Mesodermal cell (in vitro differentiated cells): Measurements from ENCODE around the gene HDGF.
A peak's percentile ranks its signal among the peaks of the same experiment; 100 is the strongest.

Source experiments
- H3K27ac ChIP-seq: 2 replicates; pipeline ENCODE4 v1.7.0; 2013; ENCODE audit warnings: mild to moderate bottlenecking, low read depth, low read length, moderate library complexity; ENCODE audit not compliant: severe bottlenecking
- H3K36me3 ChIP-seq: 2 replicates; pipeline ENCODE4 v1.7.1; 2013; ENCODE audit warnings: mild to moderate bottlenecking, low read length, moderate library complexity; ENCODE audit not compliant: control insufficient read depth, insufficient read depth
- H3K4me1 ChIP-seq: one replicate; pipeline ENCODE4 v1.7.1; 2013; ENCODE audit warnings: mild to moderate bottlenecking, low read length; ENCODE audit not compliant: insufficient read depth, control insufficient read depth, poor library complexity, severe bottlenecking
- H3K4me3 ChIP-seq: 2 replicates; pipeline ENCODE4 v1.7.0; 2013; ENCODE audit warnings: low read length, control low read depth, mild to moderate bottlenecking; ENCODE audit not compliant: insufficient read depth, poor library complexity, severe bottlenecking; ENCODE audit errors: extremely low read depth
- H3K9me3 ChIP-seq: 2 replicates; pipeline ENCODE4 v1.7.1; 2013; ENCODE audit warnings: mild to moderate bottlenecking, low read length, moderate library complexity; ENCODE audit not compliant: control insufficient read depth
- WGBS, 2 experiments: methylation state at CpG; one replicate each; pipeline ENCODE4 v1.1.5; 2013; ENCODE audit warnings: missing lambda C conversion rate in 2 of 2; ENCODE audit not compliant: insufficient coverage in 2 of 2; 5-methylcytosine and 5-hydroxymethylcytosine counted together

HDGF gene

GRCh38 chr1:156751757-156752481 lies 444 bp upstream of the HDGF start:
- WGBS, 2 experiments: 0% methylated on average over 33 to 48 of the region's 68 CpGs
- Histone ChIP-seq H3K36me3 (peaks cover 17% of the 10 kb centered on the region), H3K4me1 (peaks cover 28% of the 10 kb centered on the region), H3K9me3 (no peaks in the 10 kb centered on the region), H3K4me3 (peak overlapping the region; percentile 95), H3K27ac (peak overlapping the region; percentile 88)

- Histone ChIP-seq H3K9me3 (no peaks in the 10 kb centered on the region), H3K4me1 (peaks cover 37% of the 10 kb centered on the region), H3K36me3 (peaks cover 17% of the 10 kb centered on the region), H3K27ac (peak overlapping the region; percentile 88), H3K4me3 (peak overlapping the region; percentile 95)
- whole genome bisulfite sequencing, 2 experiments: 0% methylated on average over 21 to 30 of the region's 64 CpGs
Measured at GRCh38 chr1:156750711-156751450, 594 bp downstream of the HDGF start.

GRCh38 chr1:156750191-156750672 lies 1.2 kb downstream of the HDGF start:
- Histone ChIP-seq H3K9me3 (no peaks in the 10 kb centered on the region), H3K4me1 (peaks cover 38% of the 10 kb centered on the region), H3K4me3 (peak overlapping the region; percentile 95), H3K27ac (peak overlapping the region; percentile 88), H3K36me3 (peaks cover 24% of the 10 kb centered on the region)
- 7 to 9% methylated on average over 4 to 5 of the region's 5 CpGs for WGBS, 2 experiments

GRCh38 chr1:156749419-156750118 lies 1.9 kb downstream of the HDGF start:
- Histone ChIP-seq H3K27ac (peak overlapping the region; percentile 100), H3K4me1 (peaks cover 38% of the 10 kb centered on the region), H3K4me3 (peak overlapping the region; percentile 95), H3K36me3 (peaks cover 30% of the 10 kb centered on the region), H3K9me3 (no peaks in the 10 kb centered on the region)
- WGBS, 2 experiments: 60 to 81% methylated on average over 2 to 7 of the region's 8 CpGs

- WGBS, 2 experiments: 71 to 81% methylated on average over 7 of the region's 9 CpGs
- peaks cover 38% of the 10 kb centered on the region for H3K4me1 ChIP-seq
- H3K4me3 ChIP-seq: peak overlapping the region; percentile 95
Measured at GRCh38 chr1:156748670-156749418, 2.6 kb downstream of the HDGF start.

GRCh38 chr1:156747742-156748669 lies 3.5 kb downstream of the HDGF start:
- 32 to 34% methylated on average over 5 to 6 of the region's 8 CpGs for WGBS, 2 experiments
- no peaks in the 10 kb centered on the region for H3K9me3 ChIP-seq
- peak overlapping the region; percentile 95 for H3K4me3 ChIP-seq
- peak overlapping the region; percentile 100 for H3K27ac ChIP-seq
- peaks cover 38% of the 10 kb centered on the region for H3K4me1 ChIP-seq
- peaks cover 45% of the 10 kb centered on the region for H3K36me3 ChIP-seq

More at GRCh38 chr1:156748670-156749418, 2.6 kb downstream of the HDGF start:
- peak overlapping the region; percentile 100 for H3K27ac ChIP-seq
- peaks cover 36% of the 10 kb centered on the region for H3K36me3 ChIP-seq
- no peaks in the 10 kb centered on the region for H3K9me3 ChIP-seq

- WGBS, 2 experiments: 0 to 1% methylated on average over 14 to 16 of the region's 29 CpGs
- Histone ChIP-seq H3K36me3 (peaks cover 55% of the 10 kb centered on the region), H3K4me3 (peak overlapping the region; percentile 49), H3K27ac (peak overlapping the region; percentile 100), H3K4me1 (peaks cover 38% of the 10 kb centered on the region), H3K9me3 (no peaks in the 10 kb centered on the region)
Measured at GRCh38 chr1:156746728-156747631, 4.5 kb downstream of the HDGF start.

GRCh38 chr1:156746406-156746727 lies 5.1 kb downstream of the HDGF start:
- Histone ChIP-seq H3K4me1 (peaks cover 43% of the 10 kb centered on the region), H3K27ac (peak overlapping the region; percentile 100), H3K9me3 (no peaks in the 10 kb centered on the region), H3K36me3 (peaks cover 61% of the 10 kb centered on the region), H3K4me3 (peak overlapping the region; percentile 49)
- 24 to 28% methylated on average over 7 of the region's 9 CpGs for WGBS, 2 experiments

GRCh38 chr1:156745881-156746280 lies 5.6 kb downstream of the HDGF start:
- 91 to 92% methylated on average over 3 of the region's 3 CpGs for WGBS, 2 experiments
- Histone ChIP-seq H3K9me3 (no peaks in the 10 kb centered on the region), H3K36me3 (peaks cover 62% of the 10 kb centered on the region), H3K4me1 (peaks cover 45% of the 10 kb centered on the region), H3K27ac (peak overlapping the region; percentile 100), H3K4me3 (peak overlapping the region; percentile 49)
